ENCODE results near the gene IPO8. TPM values are rescaled to one million over a fixed set of nuclear protein-coding genes. Genes with fewer than 3 reads are reported as not detected.
A peak's percentile ranks its signal among the peaks of the same experiment; 100 is the strongest.

Gene IPO8
- total RNA-seq: 33.1 to 36.6 TPM (median 36.4 TPM) in 3 replicates

- Mint-ChIP-seq H3K4me3 (peak within 1 kb of the TSS; percentile 94), H3K27me3 (ENCODE audit: low read depth) (no peaks in the 10 kb centered on the region), H3K9me3 (no peaks in the 10 kb centered on the region), H3K27ac (peak within 1 kb of the TSS; percentile 89), H3K4me1 (peaks cover 34% of the 10 kb centered on the region), H3K36me3 (no peaks in the 10 kb centered on the region)
- peak; percentile 34 for TF ChIP-seq CTCF (IDR thresholded peaks at IDR 0.05; ENCODE audit: unreplicated experiment)
- DNase-seq (ENCODE audit: low spot score in 2 of 2, unreplicated experiment in 2 of 2): peak; percentile 76 to 88
These were observed at the start of gene IPO8 for GRCh38 chr12:30695199-30696102. Gene IPO8, minus strand, starts transcription at chr12:30695869. Its CDS starts 222 bp downstream, at chr12:30695647.

GRCh38 chr12:30744321-30744720 lies 48.7 kb upstream of the IPO8 start:
- Mint-ChIP-seq H3K4me3 (no peak overlapping the region), H3K27me3 (ENCODE audit: low read depth) (no peaks in the 10 kb centered on the region), H3K27ac (no peak overlapping the region), H3K4me1 (peaks cover 2% of the 10 kb centered on the region), H3K36me3 (peaks cover 32% of the 10 kb centered on the region), H3K9me3 (peaks cover 10% of the 10 kb centered on the region)
- DNase-seq (ENCODE audit: low spot score in 2 of 2, unreplicated experiment in 2 of 2): no peak
- no peak for TF ChIP-seq CTCF (IDR thresholded peaks at IDR 0.05; ENCODE audit: unreplicated experiment)

GRCh38 chr12:30740274-30740673 lies 44.6 kb upstream of the IPO8 start:
- no peak for DNase-seq (ENCODE audit: low spot score in 2 of 2, unreplicated experiment in 2 of 2)
- H3K4me3 Mint-ChIP-seq: no peak overlapping the region
- no peaks in the 10 kb centered on the region for H3K4me1 Mint-ChIP-seq
- H3K27me3 Mint-ChIP-seq (ENCODE audit: low read depth): no peaks in the 10 kb centered on the region
- H3K27ac Mint-ChIP-seq: no peak overlapping the region
- peaks cover 38% of the 10 kb centered on the region for H3K36me3 Mint-ChIP-seq
- peaks cover 9% of the 10 kb centered on the region for H3K9me3 Mint-ChIP-seq
- TF ChIP-seq CTCF (IDR thresholded peaks at IDR 0.05; ENCODE audit: unreplicated experiment): no peak

GRCh38 chr12:30739020-30739419 lies 43.4 kb upstream of the IPO8 start:
- no peak for DNase-seq (ENCODE audit: low spot score in 2 of 2, unreplicated experiment in 2 of 2)
- Mint-ChIP-seq H3K4me1 (no peaks in the 10 kb centered on the region), H3K4me3 (no peak overlapping the region), H3K9me3 (peaks cover 9% of the 10 kb centered on the region), H3K27me3 (ENCODE audit: low read depth) (no peaks in the 10 kb centered on the region), H3K27ac (no peak overlapping the region), H3K36me3 (peaks cover 38% of the 10 kb centered on the region)
- no peak for TF ChIP-seq CTCF (IDR thresholded peaks at IDR 0.05; ENCODE audit: unreplicated experiment)

- no peaks in the 10 kb centered on the region for H3K27me3 Mint-ChIP-seq (ENCODE audit: low read depth)
- H3K27ac Mint-ChIP-seq: no peak overlapping the region
- no peak overlapping the region for H3K4me3 Mint-ChIP-seq
- H3K36me3 Mint-ChIP-seq: peaks cover 40% of the 10 kb centered on the region
- no peak for TF ChIP-seq CTCF (IDR thresholded peaks at IDR 0.05; ENCODE audit: unreplicated experiment)
- no peaks in the 10 kb centered on the region for H3K4me1 Mint-ChIP-seq
- DNase-seq (ENCODE audit: low spot score in 2 of 2, unreplicated experiment in 2 of 2): no peak
- no peaks in the 10 kb centered on the region for H3K9me3 Mint-ChIP-seq
These were observed 37.4 kb upstream of the IPO8 start for GRCh38 chr12:30732954-30733637.
